GM18511 (cell line): ENCODE results near the gene USP14.

Experiments used
- ATAC-seq: cut with Tn5 transposase; IDR thresholded peaks from one replicate; pipeline ENCODE4 v1.9.1; 2021; ENCODE audit warnings: mild to moderate bottlenecking, moderate library complexity; ENCODE audit not compliant: unreplicated experiment

Gene USP14

DNA sequence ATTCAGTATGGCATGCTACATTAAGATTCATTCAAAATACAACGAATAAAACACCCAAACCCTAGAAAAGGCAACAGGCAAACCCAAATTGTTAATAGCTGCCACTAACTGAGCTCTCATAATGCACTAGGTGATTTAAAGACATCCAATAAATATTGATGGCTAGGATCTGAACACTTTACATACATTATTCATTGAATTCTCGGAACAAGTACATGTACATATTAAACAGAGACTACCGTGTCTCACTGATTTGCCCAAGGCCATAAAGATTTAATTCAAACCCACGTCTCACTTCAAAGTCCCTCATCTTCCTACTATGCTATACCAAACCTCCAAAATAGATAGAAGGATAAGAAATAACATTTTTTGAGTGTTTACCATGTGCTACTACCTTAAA lies 67.4 kb downstream of the USP14 start:
- ATAC-seq: no peak

DNA sequence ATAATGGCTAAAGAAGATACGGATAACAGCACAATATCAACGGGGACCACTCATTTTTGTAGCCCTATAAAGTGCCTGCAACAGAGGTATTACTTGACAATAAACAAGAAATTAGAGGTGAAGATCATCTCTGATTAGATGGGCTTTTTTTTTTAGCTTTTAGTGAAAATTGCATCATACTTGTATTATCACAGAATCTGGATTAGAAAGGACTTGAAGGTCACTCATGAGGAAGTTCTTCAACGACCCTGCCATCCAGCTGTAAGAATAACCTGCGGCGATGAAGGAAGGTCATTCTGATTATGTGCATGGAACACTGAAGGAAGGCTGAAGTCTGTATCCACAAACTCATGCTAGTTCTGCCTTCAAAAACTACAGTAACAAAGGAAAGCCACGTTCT lies 69.0 kb downstream of the USP14 start:
- ATAC-seq: no peak

- no peak for ATAC-seq
Observed at GRCh38 chr18:227902-228301, 69.5 kb downstream of the USP14 start.

DNA sequence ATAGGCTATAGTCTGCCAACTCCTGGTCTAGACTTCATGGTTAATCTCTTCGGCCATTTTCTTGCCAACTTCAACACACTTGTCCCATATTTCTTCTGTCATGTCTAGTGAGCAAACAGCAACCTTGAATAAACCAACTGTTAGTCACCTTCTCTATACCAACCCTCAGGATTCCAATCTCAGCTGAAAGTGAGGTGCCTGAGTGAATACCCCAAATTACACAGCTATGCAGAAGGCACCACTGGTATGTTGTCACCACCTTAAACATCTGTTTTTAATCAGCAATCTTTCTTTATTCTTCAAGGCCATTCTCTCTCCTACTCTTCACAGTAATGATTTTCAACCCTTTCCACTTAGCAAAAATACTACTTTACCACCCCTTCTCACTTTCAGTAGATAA lies 70.2 kb downstream of the USP14 start:
- no peak for ATAC-seq

DNA sequence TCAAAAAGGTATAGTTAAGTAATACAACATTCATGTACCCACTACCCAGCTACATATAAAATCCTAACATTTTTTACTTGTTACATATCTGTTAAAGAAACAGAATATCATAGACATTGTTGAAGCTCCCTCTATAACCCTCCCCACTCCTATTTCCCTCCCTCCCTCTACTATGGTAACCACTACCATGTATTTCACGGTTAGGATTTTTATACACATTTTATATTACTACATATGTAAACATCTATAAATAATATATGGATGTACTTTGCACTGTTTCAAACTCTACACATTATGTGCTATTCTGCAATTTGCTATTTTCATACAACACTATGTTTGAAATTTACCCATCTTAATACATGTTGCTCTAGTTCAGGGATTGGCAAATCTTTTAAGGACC lies 73.2 kb downstream of the USP14 start:
- ATAC-seq: no peak

- ATAC-seq: no peak
Observed at GRCh38 chr18:240175-240574, 81.8 kb downstream of the USP14 start.

DNA sequence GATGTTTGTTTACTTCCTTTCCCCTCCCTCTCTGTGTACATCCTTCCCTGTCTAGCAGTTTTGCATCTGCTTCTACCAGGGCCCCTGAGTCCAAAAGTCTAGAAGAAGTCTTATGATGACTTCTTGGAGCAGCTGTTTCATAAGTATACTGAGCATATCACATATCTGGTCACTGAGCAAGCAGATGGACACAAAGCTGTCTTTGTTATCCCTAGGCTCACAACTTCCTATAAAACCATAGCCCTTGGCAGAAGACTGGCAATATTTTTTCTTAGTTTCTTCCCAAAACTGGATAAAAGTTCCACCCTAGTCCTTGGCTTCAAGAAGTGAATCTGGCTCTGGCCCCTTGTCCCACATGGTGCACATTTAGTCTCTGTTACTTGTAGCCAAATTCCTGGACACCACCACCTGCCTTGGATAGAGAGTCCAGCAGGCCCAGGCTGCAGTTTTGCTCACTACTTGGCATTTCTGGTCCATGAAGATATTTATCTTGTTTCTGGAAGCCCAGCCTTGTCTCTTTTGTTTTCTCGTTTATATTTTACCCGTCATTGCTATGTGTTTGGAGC lies 87.0 kb downstream of the USP14 start:
- ATAC-seq: no peak

DNA sequence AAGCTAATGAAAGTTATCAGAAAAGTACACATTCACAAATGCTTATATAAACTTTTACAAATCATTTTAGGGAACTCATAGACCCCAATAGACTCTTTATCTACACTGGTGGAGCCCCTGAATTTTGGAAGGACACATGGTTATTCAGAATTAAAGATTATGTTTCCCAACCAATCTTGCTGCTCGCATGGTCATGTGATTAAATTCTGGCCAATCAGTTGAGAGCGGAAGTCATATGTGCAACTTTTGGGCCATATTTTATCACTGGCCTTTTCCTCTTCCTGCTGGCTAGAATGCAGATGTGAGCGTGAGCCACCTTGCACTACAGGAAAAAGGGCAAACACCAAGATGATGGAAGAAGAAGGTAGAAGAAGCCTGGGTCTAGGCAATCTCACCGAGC lies 89.7 kb downstream of the USP14 start:
- no peak for ATAC-seq

DNA sequence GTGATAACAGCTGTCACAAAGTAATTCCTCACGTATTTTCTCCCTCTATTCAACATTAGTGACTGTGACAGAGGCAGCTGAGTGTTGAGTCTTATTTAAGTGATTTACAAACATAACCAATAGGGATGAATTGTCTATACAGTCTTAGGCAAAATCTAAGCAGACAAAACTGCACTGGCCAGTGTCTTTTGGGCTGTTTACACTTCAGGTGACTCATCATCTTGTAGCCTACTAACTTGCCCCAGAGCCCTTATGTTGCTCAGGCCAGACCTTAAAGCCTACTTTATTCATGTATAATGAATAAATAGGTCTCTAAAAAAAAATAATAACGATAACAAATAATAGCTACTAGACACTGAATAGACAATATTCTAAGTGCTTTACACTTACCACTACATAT lies 92.3 kb downstream of the USP14 start:
- ATAC-seq: no peak

DNA sequence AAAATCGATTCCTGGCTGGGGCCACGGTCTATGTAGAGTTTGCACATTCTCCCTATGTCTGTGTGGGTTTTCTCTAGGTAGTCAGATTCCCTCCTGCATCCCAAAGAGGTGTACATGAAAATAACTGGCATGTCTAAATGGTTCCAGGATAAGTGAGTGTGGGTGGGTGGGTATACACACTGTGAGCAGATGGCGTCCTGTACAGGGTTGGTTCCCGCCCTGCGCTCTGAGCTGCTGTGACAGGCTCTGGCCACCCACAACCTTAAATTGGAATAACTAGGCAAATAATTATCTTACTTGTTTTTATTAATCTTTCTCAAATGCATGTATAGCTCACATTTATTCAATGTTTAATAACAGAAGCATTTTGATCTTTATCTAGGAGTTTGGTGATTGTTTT lies 93.2 kb downstream of the USP14 start:
- no peak for ATAC-seq

DNA sequence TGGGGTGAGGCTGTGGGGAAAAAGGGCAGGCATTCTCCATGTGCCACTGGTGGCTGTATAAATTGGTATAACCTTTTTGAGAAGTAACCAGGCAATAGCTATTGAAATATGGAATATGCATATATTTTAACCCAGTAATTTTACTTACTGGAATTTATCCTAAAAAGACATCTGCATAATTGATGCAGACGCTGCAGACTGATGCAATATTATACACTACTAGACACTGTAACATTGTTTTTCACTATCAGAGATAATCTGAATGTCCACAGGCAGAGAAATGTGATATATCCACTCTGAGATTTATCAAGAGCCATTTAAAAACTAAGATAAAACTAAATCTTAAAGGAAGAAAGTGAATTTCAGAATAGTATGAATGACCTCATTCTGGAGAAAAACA lies 94.8 kb downstream of the USP14 start:
- no peak for ATAC-seq

DNA sequence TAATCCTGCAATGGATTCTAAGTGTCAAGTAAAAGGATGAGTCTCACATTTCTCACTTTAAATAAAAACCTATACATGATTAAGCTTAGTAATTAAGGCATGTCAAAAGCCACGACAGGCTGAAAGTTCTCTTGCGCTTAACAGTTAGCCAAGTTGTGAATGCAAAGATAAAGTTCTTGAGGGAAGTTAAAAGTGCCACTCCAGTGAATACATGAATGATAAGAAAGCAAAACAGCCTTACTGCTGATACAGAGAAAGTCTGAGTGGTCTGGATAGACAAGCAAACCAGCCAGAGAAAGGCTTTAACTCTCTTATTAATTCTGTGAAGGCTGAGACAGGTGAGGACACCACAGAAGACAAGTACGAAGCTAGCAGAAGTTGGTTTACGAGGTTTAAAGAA lies 96.8 kb downstream of the USP14 start:
- no peak for ATAC-seq

DNA sequence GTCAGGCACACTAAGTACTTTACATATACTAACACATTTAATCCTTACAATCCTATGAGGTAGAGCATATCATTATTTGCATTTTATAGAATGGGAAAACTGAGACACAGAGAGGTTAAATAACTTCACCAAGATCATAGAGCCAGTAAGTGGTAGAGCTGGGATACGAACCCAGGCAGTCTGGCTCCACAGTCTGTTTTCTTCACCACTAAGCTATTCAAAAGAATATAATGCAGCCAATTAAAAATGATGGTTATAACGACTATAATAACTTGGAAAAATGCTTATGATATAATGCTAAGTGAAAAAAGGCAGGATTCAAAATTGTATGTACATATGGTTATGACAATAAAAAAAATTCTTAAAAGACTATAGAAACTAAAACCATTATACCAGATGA lies 102.2 kb downstream of the USP14 start:
- no peak for ATAC-seq

- ATAC-seq: no peak
Observed at GRCh38 chr18:261398-262073, 103.2 kb downstream of the USP14 start.
